Left lung (tissue), 10 donors: ENCODE data around the gene LY6G5C. TPM values are rescaled to one million over a fixed set of nuclear protein-coding genes. Genes with fewer than 3 reads are reported as not detected.

Experiments
- ATAC-seq: fragments of 200-7000 bp; cut with Tn5 transposase; one replicate; pipeline ENCODE4 v1.9.1; 2020; ENCODE audit warnings: moderate library complexity
- DNase-seq, 4 donors: peaks; one replicate each; pipeline ENCODE4 v3.0.0-alpha.2; 2013 to 2020
- H3K27ac ChIP-seq, 2 donors: fragments of 200-600 bp; sonication (generic) in 1 of 2; one replicate each; pipeline versions ENCODE4 v1.5.0 to v1.8.0; 2020 to 2021
- H3K27me3 ChIP-seq, 2 donors: fragments of 200-600 bp; sonication (generic) in 1 of 2; one replicate each; pipeline versions ENCODE4 v1.5.0 to v1.8.0; 2020 to 2021
- H3K36me3 ChIP-seq, 2 donors: fragments of 200-600 bp; sonication (generic) in 1 of 2; one replicate each; pipeline versions ENCODE4 v1.5.0 to v1.8.0; 2020 to 2021
- H3K4me1 ChIP-seq, 2 donors: fragments of 200-600 bp; one replicate each; pipeline ENCODE4 v1.8.0; 2021
- H3K4me3 ChIP-seq, 2 donors: fragments of 200-600 bp; sonication (generic) in 1 of 2; one replicate each; pipeline versions ENCODE4 v1.5.0 to v1.8.0; 2020 to 2021; ENCODE audit warnings: mild to moderate bottlenecking in 1 of 2
- H3K9me3 ChIP-seq, 2 donors: fragments of 200-600 bp; sonication (generic) in 1 of 2; one replicate each; pipeline versions ENCODE4 v1.5.0 to v1.8.0; 2020 to 2021
- CTCF ChIP-seq, 2 donors: fragments of 200-600 bp; sonication (generic) in 1 of 2; IDR thresholded peaks; one replicate each; pipeline versions ENCODE4 v1.5.0 to v1.8.0; 2021; ENCODE audit warnings: antibody characterized with exemption in 2 of 2
- intact Hi-C, 2 donors: fragments of 100-400 bp; cut with DNase I; formaldehyde crosslinking; loops; one replicate each; pipeline versions ENCODE4 v1.11.2 to v1.14.2; 2022
- polyA plus RNA-seq, 6 donors: library from polyadenylated mRNA; unstranded; fragments of 120-200 nt; gene quantifications; one replicate each; pipeline ENCODE4 v1.2.1, GENCODE V29; 2013; ENCODE audit not compliant: insufficient read length in 6 of 6
- total RNA-seq, 2 donors: library from RNA; stranded (reverse); fragmentation: NEBNext Ultra II Directional; extraction: Animal tissue kit (Norgen Biotek cat#: 25700); gene quantifications; one replicate each; pipeline ENCODE4 v1.2.1, GENCODE V29; 2021
- donor health status: DM: no; HTN: yes; CAD: no.
- donor health status: DM: no; HTN: no; CAD: no.

LY6G5C gene
- total and polyA plus RNA-seq, 8 donors, result 2.9 to 6.3 (median 3.7) TPM

- Histone ChIP-seq H3K27me3 (no peaks in the 10 kb centered on the region), H3K36me3 (peaks cover 0 to 33% of the 10 kb centered on the region in 2 donors), H3K4me3 (no peak overlapping the region), H3K4me1 (peaks cover 20 to 71% of the 10 kb centered on the region in 2 donors), H3K9me3 (no peaks in the 10 kb centered on the region), H3K27ac (no peak overlapping the region)
- intact Hi-C loops, result no loop called here
- no peak for TF ChIP-seq CTCF (IDR thresholded peaks at IDR 0.05)
- ATAC-seq (no peak), DNase-seq (no peak)
Measured at GRCh38 chr6:31654574-31655348, 26.1 kb downstream of the LY6G5C start.

- Histone ChIP-seq H3K27me3 (no peaks in the 10 kb centered on the region), H3K4me3 (peak overlapping the region; percentile 73 to 86), H3K9me3 (no peaks in the 10 kb centered on the region), H3K27ac (peak overlapping the region; percentile 96 to 98), H3K36me3 (peaks cover 0 to 49% of the 10 kb centered on the region in 2 donors), H3K4me1 (peaks cover 5 to 54% of the 10 kb centered on the region in 2 donors)
- peak in 2 of 4 donors; percentile 87 to 94 for DNase-seq
- ATAC-seq, result peak; percentile 82
- TF ChIP-seq CTCF (IDR thresholded peaks at IDR 0.05), result no peak
- intact Hi-C loops, result no loop called here
Measured at GRCh38 chr6:31652925-31653724, 27.7 kb downstream of the LY6G5C start.

GRCh38 chr6:31651602-31652191 is 29.2 kb downstream of the LY6G5C start:
- peaks cover 5 to 41% of the 10 kb centered on the region in 2 donors for H3K4me1 ChIP-seq
- ATAC-seq (peak; percentile 76), DNase-seq (peak in 2 of 4 donors; percentile 78 to 83)
- peak overlapping the region; percentile 96 to 98 for H3K27ac ChIP-seq
- peak overlapping the region; percentile 73 to 86 for H3K4me3 ChIP-seq
- no peak for TF ChIP-seq CTCF (IDR thresholded peaks at IDR 0.05)
- no peaks in the 10 kb centered on the region for H3K9me3 ChIP-seq
- intact Hi-C loops, result no loop called here
- H3K27me3 ChIP-seq, result no peaks in the 10 kb centered on the region
- peaks cover 0 to 52% of the 10 kb centered on the region in 2 donors for H3K36me3 ChIP-seq

GRCh38 chr6:31645325-31645724 is 35.5 kb downstream of the LY6G5C start:
- H3K27ac ChIP-seq, result no peak overlapping the region
- no peak overlapping the region for H3K4me3 ChIP-seq
- DNase-seq, result no peak
- H3K36me3 ChIP-seq, result peaks cover 0 to 98% of the 10 kb centered on the region in 2 donors
- no peaks in the 10 kb centered on the region for H3K27me3 ChIP-seq
- H3K9me3 ChIP-seq, result no peaks in the 10 kb centered on the region
- no peak for ATAC-seq
- intact Hi-C loops, result no loop called here
- TF ChIP-seq CTCF (IDR thresholded peaks at IDR 0.05), result no peak
- H3K4me1 ChIP-seq, result peaks cover 0 to 5% of the 10 kb centered on the region in 2 donors
